ENCODE results near the gene ARHGAP12.
"Not testable (repeated sequence)": the region's sequence is repeated elsewhere in the genome, so short reads cannot be mapped to it uniquely, and the experiment has no call there.

ARHGAP12 gene

DNA sequence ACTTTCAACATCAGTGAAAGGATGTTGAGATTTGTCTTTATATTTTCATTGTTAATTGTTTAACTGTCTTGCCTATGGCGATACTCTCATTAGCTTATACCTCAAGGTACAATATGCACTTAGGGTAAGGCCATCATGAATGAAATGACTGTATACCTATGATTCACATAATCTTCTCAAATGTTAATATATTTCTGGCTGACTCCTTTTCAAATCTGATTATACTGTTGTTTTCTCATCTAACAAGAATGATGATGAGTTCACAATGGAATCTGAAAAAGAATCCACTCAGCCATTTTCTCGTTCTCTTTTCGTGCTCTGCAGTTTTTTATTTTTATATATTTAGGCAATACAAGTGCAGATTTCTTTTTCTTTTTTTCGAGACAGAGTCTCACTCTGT, 159.1 kb downstream of the ARHGAP12 start:
- Histone ChIP-seq H3K4me3 (ENCODE audit: insufficient read depth, low read length, poor library complexity, severe bottlenecking) (no peak overlapping the region), H3K27ac (ENCODE audit: low read depth, low read length) (no peak overlapping the region), H3K27me3 (ENCODE audit: low read length) (no peaks in the 10 kb centered on the region), H3K36me3 (ENCODE audit: low read length) (no peaks in the 10 kb centered on the region), H2AFZ (ENCODE audit: low read depth, low read length, severe bottlenecking) (no peak overlapping the region), H3F3A (ENCODE audit: insufficient read depth) (no peaks in the 10 kb centered on the region), H3K9ac (ENCODE audit: low read length) (no peak overlapping the region), H3K79me2 (ENCODE audit: insufficient read depth, low read length) (no peaks in the 10 kb centered on the region), H3K9me2 (replicated peaks; ENCODE audit: insufficient read depth, low read length) (no peaks in the 10 kb centered on the region), H4K20me1 (ENCODE audit: low read depth, low read length) (no peaks in the 10 kb centered on the region), H3K9me3 (ENCODE audit: insufficient read depth, low read length) (no peaks in the 10 kb centered on the region), H3K4me2 (ENCODE audit: low read depth, low read length, poor library complexity, severe bottlenecking) (no peak overlapping the region)
- TF ChIP-seq EZH2phosphoT487 (conservative IDR thresholded peaks at IDR 0.05; ENCODE audit: low read length) (no peak), CTCF (IDR thresholded peaks at IDR 0.05; ENCODE audit: insufficient read depth, low read length, poor library complexity, severe bottlenecking) (no peak)

GRCh38 chr10:31768935-31769334, 159.7 kb downstream of the ARHGAP12 start:
- not testable (repeated sequence) for H3K27ac ChIP-seq (ENCODE audit: low read depth, low read length); H2AFZ ChIP-seq (ENCODE audit: low read depth, low read length, severe bottlenecking); H3K79me2 ChIP-seq (ENCODE audit: insufficient read depth, low read length); H3K9me3 ChIP-seq (ENCODE audit: insufficient read depth, low read length); H4K20me1 ChIP-seq (ENCODE audit: low read depth, low read length); H3K36me3 ChIP-seq (ENCODE audit: low read length); H3F3A ChIP-seq (ENCODE audit: insufficient read depth); H3K9ac ChIP-seq (ENCODE audit: low read length); H3K9me2 ChIP-seq (replicated peaks; ENCODE audit: insufficient read depth, low read length); H3K27me3 ChIP-seq (ENCODE audit: low read length); H3K4me3 ChIP-seq (ENCODE audit: insufficient read depth, low read length, poor library complexity, severe bottlenecking); H3K4me2 ChIP-seq (ENCODE audit: low read depth, low read length, poor library complexity, severe bottlenecking)

DNA sequence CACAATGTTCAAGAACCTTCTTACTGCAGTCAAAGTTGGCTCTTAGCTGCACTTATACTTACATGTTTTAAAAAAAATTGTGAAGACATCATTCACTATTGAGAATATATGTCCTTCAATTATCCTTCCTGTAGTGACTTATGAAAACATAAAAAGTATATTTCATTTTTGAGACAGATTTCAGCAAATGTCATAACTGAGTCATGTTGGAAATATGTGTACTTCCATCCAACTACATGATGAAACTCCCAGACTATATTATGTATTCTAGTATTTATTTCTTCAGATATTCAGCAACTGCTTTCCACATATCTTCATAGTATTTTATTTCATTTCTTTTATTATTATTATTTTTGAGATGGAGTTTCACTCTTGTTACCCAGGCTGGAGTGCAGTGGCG, 160.2 kb downstream of the ARHGAP12 start:
- H3K79me2 ChIP-seq (ENCODE audit: insufficient read depth, low read length): no peaks in the 10 kb centered on the region
- no peak overlapping the region for H3K4me2 ChIP-seq (ENCODE audit: low read depth, low read length, poor library complexity, severe bottlenecking)
- no peaks in the 10 kb centered on the region for H3K36me3 ChIP-seq (ENCODE audit: low read length)
- no peaks in the 10 kb centered on the region for H3K9me2 ChIP-seq (replicated peaks; ENCODE audit: insufficient read depth, low read length)
- no peaks in the 10 kb centered on the region for H4K20me1 ChIP-seq (ENCODE audit: low read depth, low read length)
- H2AFZ ChIP-seq (ENCODE audit: low read depth, low read length, severe bottlenecking): no peak overlapping the region
- no peak overlapping the region for H3K27ac ChIP-seq (ENCODE audit: low read depth, low read length)
- no peaks in the 10 kb centered on the region for H3K9me3 ChIP-seq (ENCODE audit: insufficient read depth, low read length)
- H3K9ac ChIP-seq (ENCODE audit: low read length): no peak overlapping the region
- H3K4me3 ChIP-seq (ENCODE audit: insufficient read depth, low read length, poor library complexity, severe bottlenecking): no peak overlapping the region
- H3F3A ChIP-seq (ENCODE audit: insufficient read depth): no peaks in the 10 kb centered on the region
- no peak for TF ChIP-seq CTCF (IDR thresholded peaks at IDR 0.05; ENCODE audit: insufficient read depth, low read length, poor library complexity, severe bottlenecking)
- no peak for TF ChIP-seq EZH2phosphoT487 (conservative IDR thresholded peaks at IDR 0.05; ENCODE audit: low read length)
- no peaks in the 10 kb centered on the region for H3K27me3 ChIP-seq (ENCODE audit: low read length)

- Histone ChIP-seq H3K27ac (ENCODE audit: low read depth, low read length) (no peak overlapping the region), H3K4me3 (ENCODE audit: insufficient read depth, low read length, poor library complexity, severe bottlenecking) (no peak overlapping the region), H4K20me1 (ENCODE audit: low read depth, low read length) (no peaks in the 10 kb centered on the region), H3K9me3 (ENCODE audit: insufficient read depth, low read length) (no peaks in the 10 kb centered on the region), H3F3A (ENCODE audit: insufficient read depth) (no peaks in the 10 kb centered on the region), H3K27me3 (ENCODE audit: low read length) (no peaks in the 10 kb centered on the region), H2AFZ (ENCODE audit: low read depth, low read length, severe bottlenecking) (no peak overlapping the region), H3K9ac (ENCODE audit: low read length) (no peak overlapping the region), H3K9me2 (replicated peaks; ENCODE audit: insufficient read depth, low read length) (no peaks in the 10 kb centered on the region), H3K36me3 (ENCODE audit: low read length) (no peaks in the 10 kb centered on the region), H3K4me2 (ENCODE audit: low read depth, low read length, poor library complexity, severe bottlenecking) (no peak overlapping the region), H3K79me2 (ENCODE audit: insufficient read depth, low read length) (no peaks in the 10 kb centered on the region)
- TF ChIP-seq EZH2phosphoT487 (conservative IDR thresholded peaks at IDR 0.05; ENCODE audit: low read length) (no peak), CTCF (IDR thresholded peaks at IDR 0.05; ENCODE audit: insufficient read depth, low read length, poor library complexity, severe bottlenecking) (no peak)
These were observed 163.1 kb downstream of the ARHGAP12 start for GRCh38 chr10:31765541-31765940.

All from SU-DHL-6 (cell line).